NK-92 treated with Interleukin-12 subunit alpha and Interleukin-12 subunit beta, amount 100 ng/mL, for 24 hours (cell line): ENCODE results near the gene ADK.
"Not testable (repeated sequence)": the region's sequence is repeated elsewhere in the genome, so short reads cannot be mapped to it uniquely, and the experiment has no call there.

ENCODE experiments used
- DNase-seq: peaks from one replicate; lab custom pipeline; 2025; lab: John Stamatoyannopoulos, UW

The ADK gene

DNA sequence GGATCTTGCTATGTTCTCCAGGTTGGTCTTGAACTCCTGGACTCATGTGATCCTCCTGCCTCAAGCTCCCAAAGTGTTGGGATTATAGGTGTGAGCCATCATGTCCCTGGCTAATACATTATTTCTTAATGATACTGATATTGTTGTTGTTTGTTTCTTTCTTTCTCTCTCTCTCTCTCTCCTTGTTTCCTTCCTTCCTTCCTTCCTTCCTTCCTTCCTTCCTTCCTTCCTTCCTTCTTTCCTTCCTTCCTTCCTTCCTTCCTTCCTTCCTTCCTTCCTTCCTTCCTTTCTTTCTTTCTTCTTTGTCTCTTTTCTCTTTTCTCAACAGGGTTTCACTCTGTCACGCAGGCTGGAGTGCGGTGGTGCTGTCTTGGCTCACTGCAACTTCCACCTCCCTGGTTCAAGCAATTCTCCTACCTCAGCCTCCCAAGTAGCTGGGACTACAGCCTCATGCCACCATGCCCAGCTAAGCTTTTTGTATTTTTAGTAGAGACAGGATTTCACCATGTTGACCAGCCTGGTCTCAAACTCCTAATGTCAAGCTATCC, 149.1 kb downstream of the ADK start:
- DNase-seq = not testable (repeated sequence)

DNA sequence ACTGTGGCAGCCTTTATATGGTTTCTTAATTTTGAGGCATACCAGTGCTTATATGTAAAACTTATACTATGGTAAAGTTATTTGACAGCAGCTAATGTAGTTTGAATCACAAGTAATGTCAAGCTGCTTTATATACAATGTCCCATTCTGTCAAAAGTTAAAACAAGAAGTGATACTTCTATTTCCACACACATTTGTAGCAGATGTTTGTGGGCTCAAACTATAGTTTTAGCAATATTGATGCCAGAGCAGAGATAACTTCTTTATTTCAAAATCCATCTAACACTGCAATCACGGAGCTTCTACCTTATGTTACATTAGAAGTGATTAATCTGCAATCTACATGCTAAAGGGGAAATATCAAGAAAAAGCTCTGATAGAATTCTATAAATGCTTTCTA, 149.6 kb downstream of the ADK start:
- DNase-seq = no peak

DNA sequence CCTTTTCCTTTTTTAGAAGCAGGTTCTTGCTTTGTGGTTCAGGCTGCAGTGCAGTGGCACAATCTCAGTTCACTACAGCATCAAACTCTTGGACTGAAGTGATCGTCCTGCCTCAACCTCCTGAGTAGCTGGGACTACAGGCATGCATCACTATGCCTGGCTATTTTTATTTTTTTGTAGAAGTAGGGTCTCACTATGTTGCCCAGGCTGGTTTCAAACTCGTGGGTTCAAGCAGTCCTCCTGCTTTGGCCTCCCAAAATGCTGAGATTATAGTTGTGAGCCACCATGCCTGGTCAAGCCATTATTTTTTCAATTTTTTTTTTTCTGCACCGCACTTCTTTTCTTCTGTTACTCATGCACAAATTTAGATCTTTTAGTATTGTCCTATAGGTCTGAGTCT, 154.7 kb downstream of the ADK start:
- DNase-seq = no peak

DNA sequence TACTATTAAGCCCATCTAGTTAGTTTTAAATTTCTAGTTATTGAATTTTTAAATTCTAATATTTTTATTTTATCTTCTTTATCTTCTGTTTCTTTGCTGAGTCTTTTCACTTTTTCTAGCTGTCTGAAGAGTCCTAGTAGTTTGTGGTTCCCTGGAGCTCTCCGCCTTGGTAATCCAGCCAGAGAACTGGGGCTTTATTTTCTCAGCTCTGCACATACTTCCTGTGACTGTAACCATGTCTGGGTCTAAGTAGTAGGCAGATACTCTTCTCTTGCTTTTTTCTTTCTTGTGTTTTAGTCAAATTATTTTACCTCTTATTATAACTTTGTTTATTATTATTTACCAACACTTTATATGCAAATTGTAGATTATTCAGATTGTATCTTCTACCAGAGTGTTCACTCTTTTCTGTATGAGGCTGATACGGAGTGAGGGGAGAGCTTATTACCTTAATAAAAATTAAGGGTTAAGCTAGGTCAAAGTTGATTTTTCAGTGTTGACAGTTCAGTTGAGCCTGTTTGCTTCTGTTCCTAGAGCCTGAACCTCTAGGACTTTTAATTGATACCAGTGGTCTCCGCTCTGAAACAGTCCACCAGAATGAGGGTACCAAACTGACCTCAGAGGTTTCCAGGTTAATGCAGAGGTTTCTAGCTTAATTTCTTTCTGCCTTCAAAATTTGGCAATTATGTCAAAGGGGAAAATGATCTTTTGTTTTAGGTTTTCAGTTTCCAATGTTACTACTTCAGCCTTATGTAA, 155.4 kb downstream of the ADK start:
- no peak for DNase-seq

DNA sequence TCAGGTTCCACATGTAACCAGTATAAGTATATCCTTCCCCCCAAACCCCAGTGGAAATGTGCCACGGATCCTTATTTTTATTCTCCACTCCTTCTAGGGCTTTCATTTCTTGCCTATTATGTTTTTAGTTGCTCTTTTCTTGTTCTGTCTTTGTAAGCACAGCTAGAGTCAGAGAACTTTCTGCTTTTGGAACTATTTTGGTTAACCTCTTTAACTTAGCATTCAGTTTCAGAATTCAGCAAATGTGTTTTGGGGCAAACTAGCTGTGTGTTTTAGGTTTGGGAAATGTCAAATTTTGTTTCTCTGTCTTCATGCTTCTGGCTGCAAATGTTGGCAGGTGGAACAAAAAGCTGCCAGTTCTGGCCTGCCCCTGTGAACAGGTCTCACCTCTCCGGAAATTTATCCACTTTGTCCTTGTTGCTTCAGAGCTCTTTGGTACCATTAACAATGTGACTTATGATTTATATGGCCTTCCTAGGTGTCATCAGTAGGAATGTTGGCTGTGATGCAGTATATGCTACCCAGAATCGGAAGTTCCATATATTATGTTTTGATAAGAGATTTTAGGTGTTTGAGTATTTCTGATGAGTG, 156.1 kb downstream of the ADK start:
- DNase-seq = no peak

DNA sequence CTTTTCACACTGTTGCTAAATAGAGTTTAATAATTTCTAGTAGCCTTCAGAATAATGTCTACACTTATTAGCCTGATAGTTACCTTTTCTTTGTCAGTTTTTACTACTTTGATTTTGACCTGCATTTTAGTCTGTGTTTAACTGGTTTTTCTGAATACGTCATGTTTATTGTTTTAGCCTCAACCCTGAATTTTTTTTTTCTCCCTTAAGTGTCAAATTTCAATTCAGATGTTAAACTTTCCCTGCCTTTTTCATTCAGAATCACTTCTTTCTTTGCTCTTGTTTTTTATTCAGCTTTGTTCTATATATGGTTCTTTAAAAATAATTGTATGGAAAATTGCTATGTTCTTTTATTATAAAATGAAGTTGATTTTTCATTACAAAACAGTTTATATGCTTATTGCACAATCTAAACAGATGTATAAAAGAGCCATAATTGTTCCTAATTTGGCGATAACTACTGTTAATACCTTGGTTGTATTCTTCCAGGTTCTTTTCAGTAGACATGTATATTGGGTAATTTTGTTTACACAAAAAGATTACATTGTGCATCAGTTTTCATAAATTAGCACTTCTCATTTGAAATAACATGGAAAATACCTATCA, 159.7 kb downstream of the ADK start:
- no peak for DNase-seq

DNA sequence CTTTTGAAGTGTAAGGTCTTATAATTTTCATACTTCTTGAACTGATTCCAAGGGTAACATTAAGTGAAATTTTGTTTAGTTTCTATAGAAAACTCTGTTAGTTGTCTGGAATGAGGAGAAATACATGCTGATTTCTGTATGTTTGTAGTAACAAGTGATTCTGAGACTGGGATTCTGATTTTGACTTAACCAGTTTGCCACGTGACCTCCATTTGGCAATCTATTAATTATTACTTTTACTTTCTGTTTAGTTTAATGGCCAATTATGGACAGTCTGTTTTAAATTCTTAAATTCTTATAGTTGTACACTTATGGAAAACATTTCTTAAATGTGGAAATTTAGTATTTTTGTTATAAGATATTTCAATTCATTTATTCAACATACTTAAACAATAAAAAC, 163.1 kb downstream of the ADK start:
- DNase-seq = no peak

DNA sequence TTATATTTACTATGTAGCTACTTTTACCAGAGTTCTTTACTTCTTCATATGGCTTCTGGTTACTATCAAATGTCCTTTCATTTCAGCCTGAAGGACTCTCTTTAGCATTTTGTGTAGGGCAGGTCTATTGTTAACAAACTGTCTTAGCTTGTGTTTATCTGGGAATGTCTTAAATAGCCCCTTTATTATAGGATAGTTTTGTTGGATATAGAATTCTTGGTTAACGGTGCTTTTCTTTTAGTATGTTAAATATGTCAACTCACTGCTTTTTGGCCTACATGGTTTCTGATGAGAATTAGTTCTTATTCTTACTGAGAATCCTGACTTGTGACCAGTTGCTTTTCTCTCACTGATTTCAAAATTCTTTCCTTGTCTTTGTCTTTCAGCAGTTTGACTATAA, 169.0 kb downstream of the ADK start:
- DNase-seq = no peak

DNA sequence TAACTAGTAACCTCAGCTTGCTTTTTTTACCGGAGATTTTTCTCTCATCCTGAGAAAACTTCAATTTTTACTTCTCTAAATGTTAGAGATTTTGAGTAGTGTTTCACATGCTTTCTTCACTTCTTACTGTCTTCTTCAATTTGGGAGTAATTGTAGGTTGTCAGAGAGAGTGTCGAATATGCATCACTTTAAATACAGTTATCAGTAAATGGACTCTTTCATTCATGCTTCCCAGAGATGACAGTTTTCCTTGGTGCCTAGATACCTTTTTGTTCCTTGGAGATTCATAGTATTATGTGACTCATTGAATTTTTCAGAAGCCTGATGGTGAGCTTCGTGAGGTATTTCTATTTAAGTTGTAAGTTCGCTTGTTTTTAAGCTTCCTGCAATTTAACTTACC, 169.7 kb downstream of the ADK start:
- DNase-seq = no peak

DNA sequence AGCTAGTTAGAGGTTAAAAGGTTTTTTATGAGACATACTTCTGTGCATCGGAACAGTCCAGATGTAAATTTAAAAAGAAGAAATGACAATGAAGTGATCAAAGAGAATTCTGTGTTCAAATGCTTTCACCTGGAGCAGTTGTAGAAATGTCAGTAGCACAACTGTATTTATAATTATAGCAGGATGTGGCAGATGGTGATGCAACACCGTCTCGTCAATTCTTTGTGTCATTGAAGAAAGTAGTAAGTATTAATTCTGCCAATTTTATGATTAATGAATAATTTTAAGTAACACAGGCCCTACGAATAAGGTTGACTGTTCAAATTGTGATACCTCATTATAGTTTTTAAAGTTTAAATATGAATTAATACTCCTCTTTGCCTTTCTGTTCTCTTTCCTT, 171.1 kb downstream of the ADK start:
- no peak for DNase-seq

DNA sequence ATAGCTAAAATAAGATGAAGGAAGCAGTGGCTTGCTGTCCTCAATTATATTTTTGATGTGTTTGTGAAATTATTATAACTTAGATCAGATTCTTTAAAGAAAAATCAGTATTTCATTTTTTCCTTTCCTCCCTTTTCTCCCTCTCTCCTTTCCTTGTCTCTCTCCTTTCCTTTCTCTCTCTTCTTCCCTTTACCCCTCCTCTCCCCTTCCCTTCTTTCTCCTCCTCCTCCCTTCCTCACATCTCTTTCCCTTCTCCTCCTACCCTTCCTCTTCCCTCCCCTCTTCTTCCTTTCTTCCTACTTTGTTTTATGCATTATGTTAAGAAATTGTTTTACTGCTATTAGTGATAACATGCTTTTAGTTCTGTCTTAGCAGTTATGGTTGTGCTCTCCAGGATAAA, 171.5 kb downstream of the ADK start:
- no peak for DNase-seq

DNA sequence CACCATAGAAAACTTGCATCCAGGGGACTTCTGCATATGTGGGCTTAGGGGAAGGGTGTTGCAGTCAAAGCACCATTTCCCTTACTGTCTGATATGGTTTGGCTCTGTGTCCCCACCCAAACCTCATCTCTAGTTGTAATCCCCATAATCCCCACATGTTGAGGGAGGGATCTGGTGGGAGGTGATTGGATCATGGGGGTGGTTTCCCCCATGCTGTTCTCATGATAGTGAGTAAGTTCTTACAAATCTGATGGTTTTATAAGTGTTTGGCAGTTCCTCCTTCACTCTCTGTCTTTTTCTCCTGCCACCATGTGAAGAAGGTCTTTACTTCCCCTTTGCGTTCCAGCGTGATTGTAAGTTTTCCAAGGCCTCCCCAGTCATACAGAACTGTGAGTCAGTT, 177.4 kb downstream of the ADK start:
- no peak for DNase-seq

DNA sequence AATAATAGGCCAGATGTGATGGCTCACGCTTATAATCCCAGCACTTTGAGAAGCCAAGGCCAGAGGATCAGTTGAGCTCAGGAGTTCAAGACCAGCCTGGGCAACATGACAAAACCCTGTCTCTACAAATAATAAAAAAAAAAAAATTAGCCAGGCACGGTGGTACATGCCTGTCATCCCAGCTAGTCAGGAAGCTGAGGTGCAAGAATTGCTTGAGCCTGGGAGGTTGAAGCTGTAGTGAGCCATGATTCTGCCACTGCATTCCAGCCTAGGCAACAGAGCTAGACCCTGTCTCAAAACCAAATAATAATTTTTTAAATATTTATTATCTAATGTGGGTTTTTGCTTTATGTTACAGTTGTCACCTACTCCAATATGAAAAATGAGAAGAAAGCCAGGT, 178.9 kb downstream of the ADK start:
- no peak for DNase-seq

DNA sequence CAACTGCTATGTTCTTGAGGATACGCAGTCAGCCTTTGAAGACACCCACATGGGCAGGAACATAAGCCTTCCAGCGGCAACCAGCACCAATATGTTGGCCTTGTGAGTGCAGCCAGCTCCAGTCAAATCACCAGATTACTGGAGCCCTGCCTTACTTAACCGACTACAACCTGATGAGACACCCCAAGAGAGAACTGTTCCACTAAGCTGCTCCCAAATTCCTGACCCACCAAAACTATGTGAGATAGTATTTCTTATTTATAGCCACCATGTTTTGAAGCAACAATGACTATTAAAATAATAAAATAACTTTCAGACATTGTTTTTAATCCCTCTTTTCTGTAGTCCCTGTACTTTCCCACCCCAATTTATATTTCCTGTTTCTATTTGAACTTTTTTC, 179.6 kb downstream of the ADK start:
- no peak for DNase-seq

DNA sequence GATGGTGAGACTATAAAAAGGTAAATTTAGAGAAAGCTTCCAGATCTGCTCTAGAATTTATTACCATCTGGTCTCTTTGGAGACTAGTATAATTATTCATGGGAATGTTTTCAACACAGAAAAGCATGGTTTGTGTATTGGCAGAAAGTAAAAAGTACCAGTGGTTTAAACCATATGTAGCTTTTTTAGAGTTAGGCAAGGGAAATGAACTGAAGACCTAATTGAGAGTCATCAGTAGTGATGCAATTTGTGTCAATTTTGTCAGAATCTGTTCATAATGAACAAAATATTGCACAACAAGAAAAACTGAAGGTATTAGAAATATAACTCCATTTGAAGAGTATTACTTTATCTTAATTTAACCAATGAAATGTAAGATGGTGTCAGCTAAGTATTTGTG, 181.4 kb downstream of the ADK start:
- DNase-seq = no peak

DNA sequence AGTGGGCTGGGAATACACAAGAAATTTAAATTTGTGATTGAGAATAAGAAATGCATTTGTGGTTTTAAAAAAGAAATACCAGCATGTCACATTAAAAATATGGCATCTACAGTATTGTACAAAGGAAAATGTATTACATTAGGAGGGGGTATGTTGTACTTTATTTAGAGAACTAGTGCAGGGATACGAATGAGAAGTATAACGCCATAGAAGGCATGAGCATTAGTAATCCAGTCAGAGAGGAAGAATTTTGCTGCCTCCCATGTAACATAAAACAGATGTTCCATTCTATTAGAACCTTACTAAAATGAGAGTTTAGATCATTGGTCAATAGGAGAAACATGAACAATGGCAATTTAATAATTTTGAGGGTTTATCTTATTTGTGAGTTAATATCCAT, 182.2 kb downstream of the ADK start:
- no peak for DNase-seq

DNA sequence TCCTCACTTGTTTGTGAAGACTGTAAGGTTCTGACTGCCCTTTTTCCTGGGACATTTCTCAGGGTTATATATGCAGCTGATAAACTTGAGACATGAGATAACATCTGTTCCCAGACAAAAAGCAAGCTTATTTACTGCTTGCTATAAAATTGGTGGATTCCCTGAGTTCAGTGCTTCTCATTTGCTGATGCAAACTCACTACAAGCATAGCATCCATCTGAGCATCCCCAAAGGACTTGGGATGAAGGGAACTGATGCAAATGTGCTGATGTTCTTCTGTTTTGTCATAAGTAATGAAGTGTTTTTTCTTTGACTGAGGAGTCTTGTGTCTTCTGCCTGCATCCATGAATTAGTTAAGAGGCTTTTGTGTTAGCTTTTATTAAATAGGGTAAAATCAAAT, 183.2 kb downstream of the ADK start:
- no peak for DNase-seq

DNA sequence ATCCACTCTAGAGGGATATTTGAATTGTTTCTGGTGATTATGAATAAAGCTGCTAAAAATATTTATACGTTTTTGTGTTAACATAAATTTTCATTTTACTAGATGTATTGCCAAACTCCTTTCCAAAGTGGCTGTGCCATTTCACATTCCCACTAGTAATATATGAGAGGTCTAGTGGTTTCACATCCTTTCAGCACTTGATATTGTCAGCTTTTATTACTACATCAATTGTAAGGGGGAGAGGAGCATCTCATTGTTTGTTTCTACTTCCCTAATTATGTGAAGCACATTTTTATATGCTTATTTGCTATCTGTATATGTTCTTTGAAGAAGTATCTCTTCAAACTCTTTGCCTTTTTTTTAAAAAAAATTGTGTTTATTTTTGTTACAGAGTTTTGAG, 184.5 kb downstream of the ADK start:
- DNase-seq = no peak

DNA sequence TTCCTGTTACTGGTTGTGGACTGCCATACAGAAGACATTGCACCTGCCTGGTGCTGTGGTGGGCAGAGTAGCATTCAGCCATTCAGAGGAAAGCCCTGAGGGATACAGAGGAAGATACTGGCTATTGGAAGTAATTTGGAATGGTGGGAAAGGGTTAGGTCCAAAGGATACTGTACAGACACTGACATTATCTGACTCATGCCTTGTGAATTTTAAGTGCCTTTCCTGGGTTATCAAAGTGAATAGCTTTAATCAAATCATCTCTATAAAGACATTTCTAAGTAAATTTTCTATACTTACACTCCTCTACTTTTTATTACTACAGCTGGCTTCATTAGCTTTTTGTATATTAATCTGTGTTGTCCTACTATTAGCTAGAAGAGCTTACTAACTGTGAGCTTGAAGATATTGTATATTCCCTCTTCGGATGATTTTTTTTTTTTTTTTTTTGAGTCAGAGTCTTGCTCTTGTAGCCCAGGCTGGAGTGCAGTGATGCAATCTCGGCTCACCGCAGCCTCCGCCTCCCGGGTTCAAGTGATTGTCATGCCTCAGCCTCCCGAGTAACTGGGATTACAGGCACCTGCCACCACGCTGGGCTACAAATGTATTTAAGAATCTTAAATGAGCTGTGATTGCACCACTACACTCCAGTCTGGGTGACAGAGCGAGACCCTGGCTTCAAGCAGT, 186.5 kb downstream of the ADK start:
- DNase-seq = no peak

DNA sequence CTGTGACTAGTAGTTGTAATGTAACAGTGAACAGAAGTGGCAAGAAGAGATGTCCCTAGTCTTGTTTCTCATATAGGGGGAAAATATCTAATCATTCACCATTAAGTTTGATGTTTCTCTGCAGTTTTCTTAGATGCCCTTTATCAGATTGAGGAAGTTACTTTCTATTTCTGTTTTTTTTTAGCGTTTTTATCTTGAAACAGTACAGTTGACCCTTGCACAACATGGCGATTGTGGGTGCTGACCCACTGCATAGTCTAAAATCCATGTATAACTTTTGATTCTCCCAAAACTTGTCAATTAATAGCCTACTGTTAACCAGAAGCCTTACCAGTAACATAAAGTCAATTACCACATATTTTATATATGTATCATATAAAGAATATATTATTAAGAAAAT, 192.0 kb downstream of the ADK start:
- DNase-seq = no peak

DNA sequence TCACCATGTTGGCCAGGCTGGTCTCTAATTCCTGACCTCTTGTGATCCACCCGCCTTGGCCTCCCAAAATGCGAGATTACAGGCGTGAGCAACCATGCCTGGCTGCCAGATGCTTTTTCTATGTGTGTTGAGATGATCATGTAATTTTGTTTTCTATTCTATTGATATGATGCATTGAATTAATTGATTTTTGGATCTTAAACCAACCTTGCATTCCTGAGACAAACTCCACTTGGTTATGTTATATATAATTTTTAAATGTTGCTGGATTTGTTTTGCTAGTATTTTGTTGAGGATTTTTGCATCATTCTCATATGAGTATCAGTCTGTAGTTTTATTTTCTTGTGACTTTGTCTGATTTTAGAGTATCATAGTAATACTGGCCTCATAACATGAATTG, 192.8 kb downstream of the ADK start:
- no peak for DNase-seq

DNA sequence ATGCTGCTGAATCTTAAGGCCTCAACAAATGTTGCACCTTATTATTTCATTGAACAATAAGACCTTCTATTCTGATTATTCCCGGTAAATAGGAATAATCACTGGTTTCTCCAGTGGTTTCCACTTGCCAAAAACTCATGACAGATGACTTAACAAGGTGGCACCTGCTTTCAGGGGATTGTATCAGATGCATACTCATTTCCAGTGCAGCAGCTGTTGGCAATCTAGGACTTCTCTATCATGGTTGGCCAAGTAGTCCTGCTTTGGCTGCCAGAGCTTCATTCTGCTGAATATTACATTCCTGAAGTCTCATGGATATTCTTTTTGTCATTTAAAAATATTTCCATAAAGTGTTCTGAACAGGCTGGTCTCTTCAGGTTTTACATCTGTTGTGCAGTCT, 193.3 kb downstream of the ADK start:
- DNase-seq = no peak

DNA sequence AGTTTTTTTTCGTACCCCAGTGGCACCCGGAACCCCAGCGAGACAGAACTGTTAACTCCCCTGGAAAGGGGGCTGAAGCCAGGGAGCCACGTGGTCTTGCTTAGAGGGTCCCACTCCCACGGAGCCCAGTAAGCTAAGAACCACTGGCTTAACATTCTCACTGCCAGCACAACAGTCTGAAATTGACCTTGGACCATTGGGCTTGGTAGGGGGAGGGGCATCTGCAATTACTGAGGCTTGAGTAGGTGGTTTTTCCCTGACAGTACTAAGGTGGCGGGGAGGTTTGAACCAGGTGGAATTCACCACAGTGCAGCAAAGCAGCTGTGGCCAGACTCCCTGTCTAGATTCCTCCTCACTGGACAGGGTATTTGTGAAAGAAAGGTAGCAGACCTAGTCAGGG, 196.5 kb downstream of the ADK start:
- DNase-seq = no peak
